Lower leg skin (tissue), 3 donors: ENCODE data around the gene PRRG3.

Experiments used
- CTCF ChIP-seq, 3 donors: fragments of 450-650 bp; IDR thresholded peaks; one replicate each; pipeline ENCODE4 v1.5.1; 2016; ENCODE audit warnings: antibody characterized with exemption in 3 of 3, mild to moderate bottlenecking in 3 of 3, moderate library complexity in 2 of 3
- POLR2A ChIP-seq, 2 donors: fragments of 450-650 bp; IDR thresholded peaks; one replicate each; pipeline ENCODE4 v1.6.1; 2016 to 2017; ENCODE audit warnings: antibody characterized with exemption in 2 of 2, mild to moderate bottlenecking in 1 of 2, moderate library complexity in 1 of 2

GRCh38 chrX:151722241-151722846 lies 27.1 kb downstream of the PRRG3 start:
- TF ChIP-seq CTCF (IDR thresholded peaks at IDR 0.05) (no peak), POLR2A (IDR thresholded peaks at IDR 0.05) (no peak)
